Measurements from ENCODE around the gene COL27A1. TPM values are rescaled to one million over a fixed set of nuclear protein-coding genes. Genes with fewer than 3 reads are reported as not detected.

COL27A1 gene
- total and polyA plus RNA-seq, 12 donors, result 3.1 to 35.8 (median 5.1) TPM

GRCh38 chr9:114334490-114334889 lies 179.2 kb downstream of the COL27A1 start:
- ATAC-seq, result no peak

DNA sequence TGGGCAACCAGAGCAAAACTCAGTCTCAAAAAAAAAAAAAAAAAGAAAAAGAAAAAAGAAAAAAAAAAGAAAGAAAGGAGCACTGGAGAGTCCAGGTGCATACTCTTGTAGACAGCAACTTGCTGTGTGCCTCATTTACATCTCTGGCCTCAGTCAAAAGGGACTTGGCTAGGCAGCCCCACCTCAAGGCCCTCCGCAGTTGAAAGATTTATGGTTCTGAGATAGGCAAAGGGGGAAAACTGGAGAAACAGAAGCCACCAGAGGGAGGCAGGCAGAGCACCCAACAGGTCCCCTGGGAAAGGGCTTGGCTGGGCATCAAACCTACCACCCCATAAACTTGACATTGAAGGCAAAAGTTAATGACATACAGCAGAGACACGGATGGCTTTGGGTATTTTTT lies 180.4 kb downstream of the COL27A1 start:
- DNase-seq (no peak), ATAC-seq (no peak)
- intact Hi-C loops (cut with DNase I), result loop anchor here in 1 of 10 donors (5.0 kb wide), 1 partner anchor 52 kb away; the partner anchor contains the start of gene AKNA
- 83 to 87% methylated on average over 2 of the region's 2 CpGs for WGBS, 2 donors
- TF ChIP-seq, protein P1, sequence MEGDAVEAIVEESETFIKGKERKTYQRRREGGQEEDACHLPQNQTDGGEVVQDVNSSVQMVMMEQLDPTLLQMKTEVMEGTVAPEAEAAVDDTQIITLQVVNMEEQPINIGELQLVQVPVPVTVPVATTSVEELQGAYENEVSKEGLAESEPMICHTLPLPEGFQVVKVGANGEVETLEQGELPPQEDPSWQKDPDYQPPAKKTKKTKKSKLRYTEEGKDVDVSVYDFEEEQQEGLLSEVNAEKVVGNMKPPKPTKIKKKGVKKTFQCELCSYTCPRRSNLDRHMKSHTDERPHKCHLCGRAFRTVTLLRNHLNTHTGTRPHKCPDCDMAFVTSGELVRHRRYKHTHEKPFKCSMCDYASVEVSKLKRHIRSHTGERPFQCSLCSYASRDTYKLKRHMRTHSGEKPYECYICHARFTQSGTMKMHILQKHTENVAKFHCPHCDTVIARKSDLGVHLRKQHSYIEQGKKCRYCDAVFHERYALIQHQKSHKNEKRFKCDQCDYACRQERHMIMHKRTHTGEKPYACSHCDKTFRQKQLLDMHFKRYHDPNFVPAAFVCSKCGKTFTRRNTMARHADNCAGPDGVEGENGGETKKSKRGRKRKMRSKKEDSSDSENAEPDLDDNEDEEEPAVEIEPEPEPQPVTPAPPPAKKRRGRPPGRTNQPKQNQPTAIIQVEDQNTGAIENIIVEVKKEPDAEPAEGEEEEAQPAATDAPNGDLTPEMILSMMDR (IDR thresholded peaks at IDR 0.05), result no peak
- peaks cover 0 to 7% (median 0%) of the 10 kb centered on the region in 9 donors for H3K4me1 ChIP-seq
- no peaks in the 10 kb centered on the region for H3K27me3 ChIP-seq
- no peaks in the 10 kb centered on the region for H3K9me3 ChIP-seq
- H3K36me3 ChIP-seq, result peaks cover 0 to 62% (median 9%) of the 10 kb centered on the region in 9 donors
- H3K27ac ChIP-seq, result no peak overlapping the region
- no peak overlapping the region for H3K4me3 ChIP-seq

More at GRCh38 chr9:114334490-114334889, 179.2 kb downstream of the COL27A1 start:
- Histone ChIP-seq H3K27ac (no peak overlapping the region), H3K4me1 (no peaks in the 10 kb centered on the region), H3K36me3 (peaks cover 0 to 50% (median 4%) of the 10 kb centered on the region in 9 donors), H3K27me3 (no peaks in the 10 kb centered on the region), H3K4me3 (no peak overlapping the region), H3K9me3 (no peaks in the 10 kb centered on the region)
- intact Hi-C loops (cut with DNase I), result no loop called here
- DNase-seq, result no peak
- WGBS, 2 donors, result 92 to 93% methylated on average over 9 of the region's 9 CpGs
- TF ChIP-seq, protein P1 (IDR thresholded peaks at IDR 0.05), result no peak

GRCh38 chr9:114336157-114336556 lies 180.8 kb downstream of the COL27A1 start:
- Histone ChIP-seq H3K36me3 (peaks cover 0 to 67% (median 9%) of the 10 kb centered on the region in 9 donors), H3K4me3 (no peak overlapping the region), H3K27ac (no peak overlapping the region), H3K4me1 (peaks cover 0 to 9% (median 0%) of the 10 kb centered on the region in 9 donors), H3K9me3 (no peaks in the 10 kb centered on the region), H3K27me3 (no peaks in the 10 kb centered on the region)
- ATAC-seq (no peak), DNase-seq (no peak)
- WGBS, 2 donors, result 78 to 84% methylated on average over 10 of the region's 10 CpGs
- intact Hi-C loops (cut with DNase I), result loop anchor here in 1 of 10 donors (5.0 kb wide), 1 partner anchor 51 kb away; the partner anchor contains the start of gene AKNA
- TF ChIP-seq, protein P1 (IDR thresholded peaks at IDR 0.05), result no peak

GRCh38 chr9:114336699-114337395 lies 181.5 kb downstream of the COL27A1 start:
- Histone ChIP-seq H3K27me3 (no peaks in the 10 kb centered on the region), H3K4me3 (no peak overlapping the region), H3K9me3 (no peaks in the 10 kb centered on the region), H3K27ac (no peak overlapping the region), H3K36me3 (peaks cover 0 to 73% (median 9%) of the 10 kb centered on the region in 9 donors), H3K4me1 (peaks cover 0 to 9% (median 0%) of the 10 kb centered on the region in 9 donors)
- 93 to 94% methylated on average over 22 to 23 of the region's 23 CpGs for WGBS, 2 donors
- intact Hi-C loops (cut with DNase I), result loop anchor here in 1 of 10 donors (5.0 kb wide), 1 partner anchor 50 kb away; the partner anchor contains the start of gene AKNA
- TF ChIP-seq, protein P1 (IDR thresholded peaks at IDR 0.05), result no peak
- DNase-seq (no peak), ATAC-seq (no peak)

All from heart right ventricle (tissue), 16 donors.